Measurements from ENCODE around the gene PRKCE. TPM values are rescaled to one million over a fixed set of nuclear protein-coding genes. Genes with fewer than 3 reads are reported as not detected.

Gene PRKCE
- total and polyA plus RNA-seq, 4 experiments from 2014 or later, result 1.8 to 21.7 (median 11.0) TPM

DNA sequence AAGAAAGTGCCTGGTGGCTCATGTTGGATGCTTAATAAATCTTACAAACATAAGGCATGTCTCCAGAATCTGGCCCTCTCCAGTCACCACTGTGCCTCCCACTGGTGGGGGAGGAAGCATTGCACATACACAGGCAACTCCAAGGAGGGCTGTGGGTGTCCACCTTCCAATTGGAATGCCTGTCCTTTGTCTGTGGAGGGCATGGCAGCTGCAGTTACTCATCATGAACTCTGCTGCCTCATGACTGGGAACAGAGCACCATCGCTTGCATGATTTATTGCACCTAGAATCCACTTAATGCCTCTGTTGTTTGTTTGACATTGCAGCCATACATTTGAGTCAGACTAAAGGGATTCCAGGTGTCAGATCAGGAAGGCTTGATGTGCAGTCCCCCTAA, 278.9 kb downstream of the PRKCE start:
- Histone ChIP-seq H3K36me3 (ENCODE audit: insufficient read depth, low read length) (no peaks in the 10 kb centered on the region), H3K4me3 (ENCODE audit: low read length in 2 of 2) (no peak overlapping the region), H3K27ac (ENCODE audit: low read depth, low read length) (no peak overlapping the region), H3K4me1 (ENCODE audit: insufficient read depth, low read length) (no peaks in the 10 kb centered on the region), H3K9me3 (ENCODE audit: control insufficient read depth in 1 of 2, low read length in 2 of 2) (no peaks in the 10 kb centered on the region), H3K27me3 (ENCODE audit: insufficient read depth, low read length) (no peaks in the 10 kb centered on the region)
- no peak overlapping the region for H3K4me3 Mint-ChIP-seq
- intact Hi-C loops (cut with micrococcal nuclease), result no loop called here
- DNase-seq, result no peak
- no peaks in the 10 kb centered on the region for H3K9me3 Mint-ChIP-seq
- ChIA-PET CTCF (ENCODE audit: partially characterized antibody) (no interaction called here), POLR2A (ENCODE audit: partially characterized antibody) (no interaction called here)
- no peak overlapping the region for H3K27ac Mint-ChIP-seq
- H3K36me3 Mint-ChIP-seq, result no peaks in the 10 kb centered on the region
- H3K4me1 Mint-ChIP-seq, result peaks cover 0 to 2% (median under 1%) of the 10 kb centered on the region in 4 donors
- no peaks in the 10 kb centered on the region for H3K27me3 Mint-ChIP-seq

DNA sequence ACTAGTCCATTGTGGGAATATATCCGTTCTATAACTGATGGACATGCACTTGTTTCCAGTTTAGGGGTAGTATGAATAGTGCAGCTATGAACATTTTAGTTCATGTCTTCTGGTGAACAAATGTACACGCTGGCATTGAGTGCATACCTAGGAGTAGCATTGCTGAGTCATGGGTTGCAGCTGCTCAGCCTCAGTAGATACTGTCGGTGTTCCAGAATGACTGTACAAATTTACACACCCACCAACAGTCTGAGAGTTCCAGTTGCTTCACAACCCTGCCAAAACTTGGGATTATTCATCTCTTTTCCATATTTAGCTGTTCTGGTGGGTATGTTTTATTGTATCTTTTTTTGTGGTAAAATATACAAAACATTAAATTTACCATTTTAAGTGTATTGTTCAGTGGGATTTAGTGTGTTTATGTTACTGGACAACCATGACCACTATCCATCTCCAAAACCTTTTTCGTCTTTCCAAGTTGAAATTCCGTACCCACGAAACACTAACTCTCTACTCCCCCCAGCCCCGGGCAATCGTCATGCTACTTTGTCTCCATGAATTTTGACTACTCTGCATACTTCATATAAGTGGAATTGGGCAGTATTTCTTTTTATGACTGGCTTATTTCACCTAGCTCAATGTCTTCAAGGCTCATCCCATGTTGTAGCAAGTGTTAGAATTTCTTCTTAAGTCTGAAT, 281.0 kb downstream of the PRKCE start:
- no peak overlapping the region for H3K27ac ChIP-seq (ENCODE audit: low read depth, low read length)
- no peak overlapping the region for H3K4me3 ChIP-seq (ENCODE audit: low read length in 2 of 2)
- POLR2A ChIA-PET (ENCODE audit: partially characterized antibody), result no interaction called here
- no peaks in the 10 kb centered on the region for H3K27me3 ChIP-seq (ENCODE audit: insufficient read depth, low read length)
- H3K9me3 ChIP-seq (ENCODE audit: control insufficient read depth in 1 of 2, low read length in 2 of 2), result no peaks in the 10 kb centered on the region
- CTCF ChIA-PET (ENCODE audit: partially characterized antibody), result no interaction called here
- H3K9me3 Mint-ChIP-seq, result no peaks in the 10 kb centered on the region
- no peak overlapping the region for H3K27ac Mint-ChIP-seq
- no peaks in the 10 kb centered on the region for H3K36me3 ChIP-seq (ENCODE audit: insufficient read depth, low read length)
- peaks cover 0 to 3% (median 2%) of the 10 kb centered on the region in 4 donors for H3K4me1 Mint-ChIP-seq
- H3K4me1 ChIP-seq (ENCODE audit: insufficient read depth, low read length), result no peaks in the 10 kb centered on the region
- DNase-seq, result no peak
- no peaks in the 10 kb centered on the region for H3K36me3 Mint-ChIP-seq
- intact Hi-C loops (cut with micrococcal nuclease), result no loop called here
- H3K4me3 Mint-ChIP-seq, result no peak overlapping the region
- no peaks in the 10 kb centered on the region for H3K27me3 Mint-ChIP-seq

DNA sequence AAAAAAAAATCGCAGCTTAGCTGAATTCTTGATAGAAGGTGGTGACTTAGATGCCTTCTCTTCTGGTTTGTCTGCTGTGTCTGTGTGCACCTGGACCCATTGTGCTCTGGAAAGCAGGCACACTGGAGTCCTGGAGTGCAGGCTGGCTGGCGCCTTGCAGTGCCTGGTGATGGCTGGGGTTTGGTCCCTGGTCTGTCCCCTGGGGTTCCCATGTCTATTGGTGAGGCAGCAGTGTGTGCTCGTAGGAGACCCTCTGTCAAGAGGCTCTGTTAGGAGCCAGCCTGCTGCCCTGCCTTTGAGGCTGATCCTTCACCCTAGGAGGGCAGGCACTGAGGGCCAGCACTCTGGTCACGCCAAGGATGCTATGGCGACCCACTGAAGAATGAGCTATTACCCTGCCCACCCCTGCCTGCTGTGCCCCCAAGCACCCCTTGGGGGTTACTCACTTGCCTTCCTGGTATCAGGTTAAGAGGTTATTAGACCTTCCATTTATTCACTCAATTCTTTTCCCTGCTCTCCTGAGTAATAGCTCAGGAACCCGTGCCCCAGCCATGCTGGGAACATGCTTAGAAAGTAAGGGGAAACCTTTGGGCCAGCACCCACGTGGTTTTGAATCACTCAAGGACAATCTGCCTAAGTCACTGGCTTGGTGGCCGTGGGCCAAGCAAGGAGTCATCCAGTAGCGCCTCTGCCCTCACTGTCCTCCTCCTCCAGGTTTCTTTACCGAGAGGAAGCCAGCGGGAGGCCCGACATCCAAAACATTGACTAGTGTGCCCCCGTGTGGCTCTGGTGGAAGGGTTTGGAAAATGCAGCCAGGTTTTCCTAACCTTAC, 284.5 kb downstream of the PRKCE start:
- peaks cover 0 to 8% (median under 1%) of the 10 kb centered on the region in 4 donors for H3K4me1 Mint-ChIP-seq
- H3K9me3 Mint-ChIP-seq, result no peaks in the 10 kb centered on the region
- Histone ChIP-seq H3K27ac (ENCODE audit: low read depth, low read length) (no peak overlapping the region), H3K4me3 (ENCODE audit: low read length in 2 of 2) (no peak overlapping the region), H3K9me3 (ENCODE audit: control insufficient read depth in 1 of 2, low read length in 2 of 2) (no peaks in the 10 kb centered on the region), H3K36me3 (ENCODE audit: insufficient read depth, low read length) (no peaks in the 10 kb centered on the region), H3K27me3 (ENCODE audit: insufficient read depth, low read length) (no peaks in the 10 kb centered on the region), H3K4me1 (ENCODE audit: insufficient read depth, low read length) (no peaks in the 10 kb centered on the region)
- ChIA-PET CTCF (ENCODE audit: partially characterized antibody) (interaction anchor here (0.7 to 1.7 kb wide), 2 partner anchors 294 to 297 kb away, joined by 4 to 5 read pairs; no protein-coding TSS in a partner anchor), POLR2A (ENCODE audit: partially characterized antibody) (no interaction called here)
- H3K36me3 Mint-ChIP-seq, result no peaks in the 10 kb centered on the region
- H3K27ac Mint-ChIP-seq, result no peak overlapping the region
- H3K4me3 Mint-ChIP-seq, result peak overlapping the region in 1 of 8 donors; percentile 45
- DNase-seq, result peak in 3 of 5 donors; percentile 1 to 17 (median 9)
- intact Hi-C loops (cut with micrococcal nuclease), result loop anchor here (1.0 kb wide), 1 partner anchor 293 kb away; no protein-coding TSS in a partner anchor
- no peaks in the 10 kb centered on the region for H3K27me3 Mint-ChIP-seq

DNA sequence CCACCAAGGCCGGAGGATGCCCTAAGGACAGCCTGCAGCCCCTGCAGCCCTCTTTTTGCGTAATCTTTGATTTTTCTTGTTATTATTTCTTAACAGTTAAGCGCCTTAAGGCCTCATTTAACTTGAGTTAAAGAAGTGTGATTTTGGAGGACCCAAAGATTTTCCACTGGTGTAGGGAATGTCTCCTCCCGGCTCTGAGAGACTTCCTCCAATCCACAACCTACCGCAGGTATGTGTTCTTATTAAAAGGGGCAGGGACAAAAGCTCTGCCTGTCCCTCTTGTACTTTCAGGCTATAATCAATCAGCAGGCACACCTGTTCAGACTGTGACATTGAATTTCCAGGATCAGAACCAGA, 285.1 kb downstream of the PRKCE start:
- Histone ChIP-seq H3K27ac (ENCODE audit: low read depth, low read length) (no peak overlapping the region), H3K27me3 (ENCODE audit: insufficient read depth, low read length) (no peaks in the 10 kb centered on the region), H3K4me1 (ENCODE audit: insufficient read depth, low read length) (no peaks in the 10 kb centered on the region), H3K36me3 (ENCODE audit: insufficient read depth, low read length) (no peaks in the 10 kb centered on the region), H3K9me3 (ENCODE audit: control insufficient read depth in 1 of 2, low read length in 2 of 2) (no peaks in the 10 kb centered on the region), H3K4me3 (ENCODE audit: low read length in 2 of 2) (no peak overlapping the region)
- no peak for DNase-seq
- H3K4me1 Mint-ChIP-seq, result peaks cover 0 to 8% (median under 1%) of the 10 kb centered on the region in 4 donors
- no peaks in the 10 kb centered on the region for H3K9me3 Mint-ChIP-seq
- no peaks in the 10 kb centered on the region for H3K36me3 Mint-ChIP-seq
- intact Hi-C loops (cut with micrococcal nuclease), result loop anchor here (1.0 kb wide), 1 partner anchor 293 kb away; no protein-coding TSS in a partner anchor
- CTCF ChIA-PET (ENCODE audit: partially characterized antibody), result interaction anchor here (0.6 to 1.7 kb wide), 2 partner anchors 21 to 294 kb away, joined by 3 to 5 read pairs; no protein-coding TSS in a partner anchor
- H3K4me3 Mint-ChIP-seq, result no peak overlapping the region
- H3K27me3 Mint-ChIP-seq, result no peaks in the 10 kb centered on the region
- H3K27ac Mint-ChIP-seq, result no peak overlapping the region
- POLR2A ChIA-PET (ENCODE audit: partially characterized antibody), result no interaction called here

DNA sequence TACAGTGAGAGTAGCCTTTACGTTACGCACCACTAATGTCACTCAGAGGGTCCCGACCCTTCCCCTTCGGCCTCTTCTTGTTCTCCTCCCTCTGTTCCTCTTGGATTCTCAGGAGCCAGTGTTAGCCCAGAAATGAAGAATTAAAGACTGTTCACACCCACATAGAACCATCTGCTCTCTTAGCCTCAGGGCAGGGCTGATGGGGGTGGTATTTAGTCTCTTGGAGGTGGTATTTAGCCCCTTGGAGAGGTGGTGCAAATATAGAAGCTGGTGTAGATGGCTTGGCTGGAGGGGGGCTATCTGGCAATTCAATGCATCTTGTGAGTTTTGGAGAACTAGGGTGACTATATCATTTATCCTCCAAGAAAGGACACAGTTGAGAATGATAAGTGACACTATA, 286.5 kb downstream of the PRKCE start:
- H3K4me3 ChIP-seq (ENCODE audit: low read length in 2 of 2), result no peak overlapping the region
- intact Hi-C loops (cut with micrococcal nuclease), result no loop called here
- no peaks in the 10 kb centered on the region for H3K27me3 Mint-ChIP-seq
- H3K36me3 ChIP-seq (ENCODE audit: insufficient read depth, low read length), result no peaks in the 10 kb centered on the region
- H3K4me1 ChIP-seq (ENCODE audit: insufficient read depth, low read length), result no peaks in the 10 kb centered on the region
- H3K27ac Mint-ChIP-seq, result no peak overlapping the region
- H3K9me3 ChIP-seq (ENCODE audit: control insufficient read depth in 1 of 2, low read length in 2 of 2), result no peaks in the 10 kb centered on the region
- H3K36me3 Mint-ChIP-seq, result no peaks in the 10 kb centered on the region
- H3K27ac ChIP-seq (ENCODE audit: low read depth, low read length), result no peak overlapping the region
- CTCF ChIA-PET (ENCODE audit: partially characterized antibody), result no interaction called here
- POLR2A ChIA-PET (ENCODE audit: partially characterized antibody), result no interaction called here
- DNase-seq, result no peak
- peaks cover 0 to 8% (median 0%) of the 10 kb centered on the region in 4 donors for H3K4me1 Mint-ChIP-seq
- no peak overlapping the region for H3K4me3 Mint-ChIP-seq
- H3K9me3 Mint-ChIP-seq, result no peaks in the 10 kb centered on the region
- no peaks in the 10 kb centered on the region for H3K27me3 ChIP-seq (ENCODE audit: insufficient read depth, low read length)

DNA sequence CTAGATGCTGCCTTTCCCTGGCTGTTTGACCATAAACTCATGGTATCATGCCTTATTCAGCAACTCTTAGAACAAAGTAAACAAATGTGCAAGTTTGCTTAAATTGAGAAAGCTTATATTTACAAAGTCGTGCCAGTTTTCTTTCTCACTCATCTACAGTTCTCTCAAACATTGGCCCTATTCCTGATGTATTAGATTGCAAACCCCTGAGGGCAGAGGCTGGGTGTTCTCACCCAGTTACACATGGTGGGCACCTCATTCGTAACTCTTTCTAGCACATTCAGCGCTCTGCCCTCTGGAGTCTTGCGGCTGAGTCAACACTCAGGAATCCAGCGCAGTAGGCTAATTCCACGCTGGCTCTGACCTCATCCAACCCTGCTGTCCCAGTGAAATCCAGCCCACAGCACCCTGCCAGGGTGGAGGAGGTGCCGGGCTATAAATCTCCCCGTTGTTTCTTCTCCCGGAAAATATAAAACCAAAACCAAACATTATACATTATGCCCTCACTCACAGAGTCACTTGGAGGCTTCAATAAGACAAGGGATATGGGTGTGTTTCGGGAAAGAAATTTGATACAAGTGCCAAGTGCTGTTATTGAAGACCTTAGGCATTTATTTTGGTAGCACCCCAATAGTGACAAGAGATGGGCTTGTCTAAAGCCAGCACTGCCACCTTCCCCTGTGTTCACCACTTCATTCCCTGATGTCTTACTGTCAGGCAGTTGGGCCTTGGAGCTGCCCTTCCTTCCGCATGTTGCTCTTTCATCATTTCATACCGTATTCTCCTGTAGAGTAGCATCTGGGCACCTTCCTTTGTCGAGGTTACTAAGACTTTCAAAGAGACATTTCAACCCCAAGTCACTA, 287.4 kb downstream of the PRKCE start:
- ChIA-PET POLR2A (ENCODE audit: partially characterized antibody) (no interaction called here), CTCF (ENCODE audit: partially characterized antibody) (no interaction called here)
- peak overlapping the region in 1 of 7 donors; percentile 74 for H3K27ac Mint-ChIP-seq
- Histone ChIP-seq H3K4me3 (ENCODE audit: low read length in 2 of 2) (no peak overlapping the region), H3K9me3 (ENCODE audit: control insufficient read depth in 1 of 2, low read length in 2 of 2) (no peaks in the 10 kb centered on the region), H3K27ac (ENCODE audit: low read depth, low read length) (no peak overlapping the region), H3K36me3 (ENCODE audit: insufficient read depth, low read length) (no peaks in the 10 kb centered on the region), H3K4me1 (ENCODE audit: insufficient read depth, low read length) (no peaks in the 10 kb centered on the region), H3K27me3 (ENCODE audit: insufficient read depth, low read length) (no peaks in the 10 kb centered on the region)
- intact Hi-C loops (cut with micrococcal nuclease), result no loop called here
- no peak overlapping the region for H3K4me3 Mint-ChIP-seq
- H3K27me3 Mint-ChIP-seq, result no peaks in the 10 kb centered on the region
- peaks cover 0 to 8% (median 0%) of the 10 kb centered on the region in 4 donors for H3K4me1 Mint-ChIP-seq
- no peaks in the 10 kb centered on the region for H3K9me3 Mint-ChIP-seq
- H3K36me3 Mint-ChIP-seq, result no peaks in the 10 kb centered on the region
- no peak for DNase-seq

All from CD4-positive, alpha-beta memory T cell (primary cell).